Myocyte (in vitro differentiated cells): ENCODE data around the gene GRN. TPM values are rescaled to one million over a fixed set of nuclear protein-coding genes. Genes with fewer than 3 reads are reported as not detected.

ENCODE experiments used
- DNase-seq: peaks from one replicate; pipeline ENCODE4 v3.0.0-alpha.2; 2012; ENCODE audit warnings: low read depth
- polyA plus RNA-seq: library from polyadenylated mRNA; unstranded; fragments of >200 nt; gene quantifications from one replicate; pipeline ENCODE4 v1.2.1, GENCODE V29; 2012; ENCODE audit warnings: missing spikeins
- total RNA-seq: library from RNA; depleted of rRNA; stranded (reverse); fragments of >200 nt; gene quantifications from 2 replicates; pipeline ENCODE4 v1.2.3, GENCODE V29; 2014

The GRN gene
- total RNA-seq = 337 and 394 TPM in 2 replicates
- 460 TPM for polyA plus RNA-seq

- peak; percentile 100 for DNase-seq
These were observed at the start of gene GRN for GRCh38 chr17:44344939-44345453. Gene GRN (plus strand): TSS chr17:44345302. CDS start chr17:44349165, 3,863 bp downstream.

GRCh38 chr17:44297975-44298374 is 47.1 kb upstream of the GRN start:
- no peak for DNase-seq

- DNase-seq = no peak
These were observed 40.5 kb upstream of the GRN start for GRCh38 chr17:44304651-44305050.

- DNase-seq = peak; percentile 55
These were observed 37.5 kb upstream of the GRN start for GRCh38 chr17:44307387-44308186.

- DNase-seq = peak; percentile 91
These were observed 36.7 kb upstream of the GRN start, which contains the start of gene RUNDC3A for GRCh38 chr17:44308320-44308818. Gene RUNDC3A (plus strand): TSS chr17:44308601. CDS start chr17:44308833, 232 bp downstream.

GRCh38 chr17:44308865-44309264 is 36.2 kb upstream of the GRN start:
- DNase-seq = no peak

- no peak for DNase-seq
These were observed 35.6 kb upstream of the GRN start for GRCh38 chr17:44309472-44309871.

GRCh38 chr17:44310188-44310587 is 34.9 kb upstream of the GRN start:
- no peak for DNase-seq

GRCh38 chr17:44310609-44311376 is 34.3 kb upstream of the GRN start:
- no peak for DNase-seq

GRCh38 chr17:44311562-44312181 is 33.4 kb upstream of the GRN start:
- no peak for DNase-seq

GRCh38 chr17:44312396-44313104 is 32.6 kb upstream of the GRN start:
- DNase-seq = no peak

GRCh38 chr17:44314031-44314430 is 31.1 kb upstream of the GRN start:
- DNase-seq = no peak

- DNase-seq = no peak
These were observed 30.6 kb upstream of the GRN start for GRCh38 chr17:44314524-44314868.

- DNase-seq = peak; percentile 18
These were observed 30.0 kb upstream of the GRN start for GRCh38 chr17:44314869-44315661.

- no peak for DNase-seq
These were observed 29.1 kb upstream of the GRN start for GRCh38 chr17:44315760-44316731.

GRCh38 chr17:44317545-44317944 is 27.6 kb upstream of the GRN start:
- DNase-seq = no peak

GRCh38 chr17:44318077-44318892 is 26.8 kb upstream of the GRN start:
- no peak for DNase-seq

- DNase-seq = no peak
These were observed 25.0 kb upstream of the GRN start for GRCh38 chr17:44320066-44320465.
